Tibial nerve (tissue), 4 donors: Measurements from ENCODE around the gene SLC30A9. TPM values are rescaled to one million over a fixed set of nuclear protein-coding genes. Genes with fewer than 3 reads are reported as not detected.

Experiments
- DNase-seq, 2 donors: peaks; one replicate each; pipeline ENCODE4 v3.0.0-alpha.2; 2019; ENCODE audit warnings: low spot score in 2 of 2
- H3K27ac ChIP-seq, 4 donors: fragments of 200-600 bp; sonication (generic) in 3 of 4; one replicate each; pipeline ENCODE4 v1.5.1; 2017 to 2019; ENCODE audit warnings: mild to moderate bottlenecking in 1 of 4
- H3K27me3 ChIP-seq, 2 donors: fragments of 200-600 bp; sonication (generic) in 1 of 2; one replicate each; pipeline versions ENCODE4 v1.5.1 to v1.6.0; 2017 to 2019
- H3K36me3 ChIP-seq, 3 donors: fragments of 200-600 bp; sonication (generic); one replicate each; pipeline ENCODE4 v1.5.1; 2018 to 2019
- H3K4me1 ChIP-seq, 4 donors: fragments of 200-600 bp; sonication (generic) in 3 of 4; one replicate each; pipeline ENCODE4 v1.5.1; 2017 to 2019
- H3K4me3 ChIP-seq, 4 donors: fragments of 200-600 bp; sonication (generic) in 3 of 4; one replicate each; pipeline ENCODE4 v1.5.1; 2017 to 2019; ENCODE audit warnings: mild to moderate bottlenecking in 1 of 4, moderate library complexity in 1 of 4
- H3K9me3 ChIP-seq, 4 donors: fragments of 200-600 bp; sonication (generic) in 3 of 4; one replicate each; pipeline ENCODE4 v1.5.1; 2017 to 2019
- CTCF ChIP-seq, 5 experiments: fragments of 200-600 bp in 3 of 5; fragments of 450-650 bp in 2 of 5; sonication (generic) in 3 of 5; IDR thresholded peaks; one replicate each; pipeline ENCODE4 v1.5.1; 2016 to 2019; ENCODE audit warnings: antibody characterized with exemption in 5 of 5, mild to moderate bottlenecking in 3 of 5, moderate library complexity in 2 of 5
- EP300 ChIP-seq, 2 donors: sonication (generic); formaldehyde crosslinking; IDR thresholded peaks; one replicate each; pipeline ENCODE4 v1.6.1; 2017; ENCODE audit warnings: antibody characterized with exemption in 2 of 2, mild to moderate bottlenecking in 1 of 2
- POLR2A ChIP-seq, 2 donors: fragments of 450-650 bp; IDR thresholded peaks; one replicate each; pipeline ENCODE4 v1.6.1; 2017; ENCODE audit warnings: antibody characterized with exemption in 2 of 2, mild to moderate bottlenecking in 2 of 2, moderate library complexity in 2 of 2
- WGBS, 2 donors: methylation state at CpG; one replicate each; pipeline ENCODE4 v1.1.5; 2018; 5-methylcytosine and 5-hydroxymethylcytosine counted together
- total RNA-seq, 4 donors: library from RNA; depleted of rRNA; stranded (reverse); fragments of >200 nt; gene quantifications; one replicate each; pipeline ENCODE4 v1.1.0, GENCODE V29; 2016

The SLC30A9 gene
- total RNA-seq, 4 donors from 2014 or later: 48.5 to 65.3 (median 62.1) TPM

DNA sequence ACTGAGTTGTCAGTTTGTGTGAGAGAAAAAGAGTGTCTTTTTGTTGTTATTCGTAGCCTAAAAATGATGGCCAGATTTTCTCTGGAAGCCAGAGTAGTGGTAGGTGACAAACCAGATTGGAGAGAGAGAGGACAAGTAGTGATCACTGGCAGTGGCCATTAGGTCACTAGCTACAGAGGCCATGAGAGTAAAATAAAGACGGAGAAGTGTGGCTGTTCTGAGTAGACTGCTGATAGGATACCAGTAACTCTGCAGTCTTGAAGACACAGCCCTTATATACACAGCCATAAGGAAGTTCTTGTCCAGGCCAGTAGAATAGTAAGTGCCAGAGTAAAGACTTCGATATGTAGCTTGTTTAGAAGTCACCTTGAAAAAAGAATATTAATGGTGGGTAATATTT, 7.7 kb downstream of the SLC30A9 start:
- no peak for TF ChIP-seq POLR2A (IDR thresholded peaks at IDR 0.05)
- TF ChIP-seq CTCF (IDR thresholded peaks at IDR 0.05): no peak
- no peak for TF ChIP-seq EP300 (IDR thresholded peaks at IDR 0.05)
- H3K36me3 ChIP-seq: peaks cover 0 to 10% (median 0%) of the 10 kb centered on the region in 3 donors
- H3K9me3 ChIP-seq: no peaks in the 10 kb centered on the region
- H3K4me1 ChIP-seq: peaks cover 0 to 20% (median 0%) of the 10 kb centered on the region in 4 donors
- no peak for DNase-seq
- H3K27me3 ChIP-seq: no peaks in the 10 kb centered on the region
- H3K4me3 ChIP-seq: no peak overlapping the region
- WGBS, 2 donors: 90 to 95% methylated on average over 3 of the region's 3 CpGs
- H3K27ac ChIP-seq: no peak overlapping the region

DNA sequence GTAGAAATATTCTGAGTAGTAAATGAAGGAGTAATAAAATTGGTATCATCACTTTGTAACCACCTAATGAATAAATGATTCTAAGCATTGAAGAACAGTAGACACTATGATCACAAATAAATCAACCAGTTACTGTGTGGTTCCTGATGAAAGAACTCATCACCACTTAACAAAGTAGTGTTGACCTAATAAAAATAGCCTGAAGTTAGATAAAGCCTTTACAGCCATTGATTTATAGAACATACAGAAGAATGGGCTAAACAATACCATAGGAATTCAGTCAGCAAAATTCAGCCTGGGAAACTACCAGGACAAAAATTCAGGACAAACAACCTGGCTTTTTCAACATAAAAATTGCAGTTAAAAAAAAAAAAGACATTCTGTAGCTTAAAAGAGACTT, 9.0 kb downstream of the SLC30A9 start:
- no peak for TF ChIP-seq EP300 (IDR thresholded peaks at IDR 0.05)
- TF ChIP-seq POLR2A (IDR thresholded peaks at IDR 0.05): no peak
- TF ChIP-seq CTCF (IDR thresholded peaks at IDR 0.05): no peak
- Histone ChIP-seq H3K9me3 (no peaks in the 10 kb centered on the region), H3K4me3 (no peak overlapping the region), H3K27me3 (no peaks in the 10 kb centered on the region), H3K36me3 (peaks cover 0 to 10% (median 0%) of the 10 kb centered on the region in 3 donors), H3K4me1 (peaks cover 0 to 12% (median 0%) of the 10 kb centered on the region in 4 donors), H3K27ac (no peak overlapping the region)
- no peak for DNase-seq

DNA sequence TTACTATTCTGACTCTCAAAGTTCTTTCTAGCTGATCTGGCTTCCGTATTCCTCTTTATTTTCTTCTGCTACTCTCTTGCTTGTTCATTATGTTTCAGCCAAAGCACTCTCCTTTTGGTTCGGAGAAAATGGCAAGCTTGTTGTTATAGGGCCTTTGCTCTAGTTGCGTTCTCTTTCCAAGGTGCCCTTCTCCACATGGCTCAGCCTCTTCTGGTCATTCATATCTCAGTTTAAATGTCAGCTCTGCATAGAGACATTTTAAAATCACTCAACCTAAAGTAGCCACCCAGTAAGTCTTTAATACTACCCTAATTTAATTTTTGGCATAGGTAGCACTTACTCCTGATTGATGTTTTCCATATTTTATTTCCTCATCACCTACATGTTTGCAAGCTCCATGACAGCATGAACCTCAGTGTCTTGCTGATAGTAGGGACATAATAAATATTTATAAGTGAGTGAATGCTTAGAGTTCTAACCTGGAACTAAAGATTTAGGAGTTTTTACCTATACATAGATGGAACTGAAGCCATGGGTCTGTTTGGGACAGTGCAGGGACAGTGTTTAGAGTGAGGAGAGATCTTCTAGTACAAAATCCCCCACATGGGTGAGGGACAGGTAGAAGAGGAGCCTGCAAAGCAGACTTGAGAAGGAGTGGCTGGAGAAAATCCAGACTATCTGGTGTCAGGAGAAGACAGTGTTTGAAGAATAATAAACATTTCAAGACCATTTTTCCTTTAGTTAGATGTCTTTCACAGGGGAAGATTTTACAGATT, 17.9 kb downstream of the SLC30A9 start:
- 97% methylated on average over 3 of the region's 3 CpGs for WGBS, 2 donors
- H3K4me1 ChIP-seq: peaks cover 0 to 7% (median 0%) of the 10 kb centered on the region in 4 donors
- no peak for TF ChIP-seq POLR2A (IDR thresholded peaks at IDR 0.05)
- TF ChIP-seq EP300 (IDR thresholded peaks at IDR 0.05): no peak
- TF ChIP-seq CTCF (IDR thresholded peaks at IDR 0.05): no peak
- no peaks in the 10 kb centered on the region for H3K9me3 ChIP-seq
- no peak overlapping the region for H3K4me3 ChIP-seq
- no peaks in the 10 kb centered on the region for H3K27me3 ChIP-seq
- no peak overlapping the region for H3K27ac ChIP-seq
- peaks cover 0 to 7% (median 0%) of the 10 kb centered on the region in 3 donors for H3K36me3 ChIP-seq
- DNase-seq: no peak

DNA sequence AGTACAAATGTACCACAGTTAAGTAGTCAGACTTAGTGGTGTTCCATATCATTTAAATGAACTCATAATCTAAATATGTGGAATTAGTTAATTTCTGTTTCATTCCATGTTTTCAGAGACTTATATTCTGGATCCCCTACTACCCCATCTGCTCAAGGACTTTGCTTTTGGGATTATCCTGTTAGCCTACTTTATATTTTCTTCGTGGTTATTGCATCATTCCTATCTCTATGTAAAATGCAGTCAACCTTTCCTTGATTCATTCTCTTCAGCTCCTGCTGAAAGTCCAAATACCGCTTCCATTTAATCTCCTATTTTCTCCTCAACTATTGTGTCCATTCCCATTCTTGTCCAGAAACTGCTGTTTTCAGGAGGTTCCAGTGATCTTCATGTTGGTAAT, 25.1 kb downstream of the SLC30A9 start:
- Histone ChIP-seq H3K27ac (no peak overlapping the region), H3K27me3 (no peaks in the 10 kb centered on the region), H3K9me3 (no peaks in the 10 kb centered on the region), H3K4me1 (no peaks in the 10 kb centered on the region), H3K4me3 (no peak overlapping the region), H3K36me3 (no peaks in the 10 kb centered on the region)
- no peak for DNase-seq
- no peak for TF ChIP-seq EP300 (IDR thresholded peaks at IDR 0.05)
- no peak for TF ChIP-seq CTCF (IDR thresholded peaks at IDR 0.05)
- TF ChIP-seq POLR2A (IDR thresholded peaks at IDR 0.05): no peak
- 91 to 96% methylated on average over 2 of the region's 2 CpGs for WGBS, 2 donors

DNA sequence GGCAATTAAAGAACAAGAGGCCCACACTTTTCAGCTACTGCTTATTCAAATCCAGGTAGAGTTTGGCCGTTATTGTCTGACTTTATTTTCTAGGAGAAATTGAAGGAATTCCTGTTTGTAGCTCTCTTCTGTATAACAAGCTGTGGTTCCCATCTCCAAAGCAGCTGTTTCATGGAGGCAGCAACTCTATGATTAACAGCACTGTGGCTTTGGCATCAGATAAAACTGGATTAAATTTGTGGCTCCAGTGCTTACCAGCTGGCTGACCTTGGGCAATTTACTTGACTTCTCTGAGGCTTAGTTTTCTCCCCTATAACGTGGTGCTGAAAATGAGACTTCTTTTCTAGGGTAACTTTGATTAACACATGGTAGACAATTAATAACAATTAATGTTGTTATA, 28.1 kb downstream of the SLC30A9 start:
- no peak overlapping the region for H3K27ac ChIP-seq
- H3K27me3 ChIP-seq: no peaks in the 10 kb centered on the region
- DNase-seq: no peak
- peaks cover 0 to 24% (median 4%) of the 10 kb centered on the region in 3 donors for H3K36me3 ChIP-seq
- H3K4me1 ChIP-seq: no peaks in the 10 kb centered on the region
- H3K4me3 ChIP-seq: no peak overlapping the region
- H3K9me3 ChIP-seq: no peaks in the 10 kb centered on the region
- WGBS, 2 donors: 80% methylated on average over 2 of the region's 2 CpGs
- TF ChIP-seq CTCF (IDR thresholded peaks at IDR 0.05): no peak
- TF ChIP-seq EP300 (IDR thresholded peaks at IDR 0.05): no peak
- TF ChIP-seq POLR2A (IDR thresholded peaks at IDR 0.05): no peak
